ENCODE measurements around the gene CDK4. TPM values are rescaled to one million over a fixed set of nuclear protein-coding genes. Genes with fewer than 3 reads are reported as not detected.
"Not testable (repeated sequence)": the region's sequence is repeated elsewhere in the genome, so short reads cannot be mapped to it uniquely, and the experiment has no call there.

CDK4 gene
- total RNA-seq, 3 donors from 2014 or later = 41.4 to 62.7 (median 60.2) TPM

- DNase-seq (no peak), ATAC-seq (no peak)
- peaks cover 11% of the 10 kb centered on the region for H3K36me3 ChIP-seq (ENCODE audit: low read depth)
- TF ChIP-seq CTCF (IDR thresholded peaks at IDR 0.05) = no peak
- intact Hi-C loops (cut with DNase I, micrococcal nuclease) = no loop called here
- H3K4me1 ChIP-seq (ENCODE audit: low read depth) = no peaks in the 10 kb centered on the region
- H3K4me3 ChIP-seq = no peak overlapping the region
- H3K9me3 ChIP-seq = no peaks in the 10 kb centered on the region
Observed at GRCh38 chr12:57717846-57718640, 34.1 kb downstream of the CDK4 start.

DNA sequence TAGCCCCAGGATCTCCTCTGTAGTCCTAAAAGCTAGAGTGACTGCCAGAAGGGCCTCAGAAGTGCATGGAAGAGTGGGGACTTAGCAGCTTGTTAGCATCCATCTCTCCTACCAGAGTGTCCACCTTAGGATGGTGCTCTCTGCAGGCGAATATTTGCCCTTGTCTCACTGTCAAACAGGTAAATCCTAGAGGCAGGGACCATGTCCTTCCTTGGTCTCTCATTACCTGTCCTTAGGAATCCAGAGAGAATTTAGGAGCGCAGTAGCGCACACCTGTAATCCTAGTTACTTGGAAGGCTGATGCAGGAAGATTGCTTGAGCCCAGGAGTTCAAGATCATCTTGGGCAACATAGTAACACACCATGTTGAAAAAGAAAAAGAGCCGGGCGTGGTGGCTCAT is 35.0 kb downstream of the CDK4 start:
- ATAC-seq = no peak
- H3K36me3 ChIP-seq (ENCODE audit: low read depth) = peaks cover 11% of the 10 kb centered on the region
- no peak for TF ChIP-seq CTCF (IDR thresholded peaks at IDR 0.05)

DNA sequence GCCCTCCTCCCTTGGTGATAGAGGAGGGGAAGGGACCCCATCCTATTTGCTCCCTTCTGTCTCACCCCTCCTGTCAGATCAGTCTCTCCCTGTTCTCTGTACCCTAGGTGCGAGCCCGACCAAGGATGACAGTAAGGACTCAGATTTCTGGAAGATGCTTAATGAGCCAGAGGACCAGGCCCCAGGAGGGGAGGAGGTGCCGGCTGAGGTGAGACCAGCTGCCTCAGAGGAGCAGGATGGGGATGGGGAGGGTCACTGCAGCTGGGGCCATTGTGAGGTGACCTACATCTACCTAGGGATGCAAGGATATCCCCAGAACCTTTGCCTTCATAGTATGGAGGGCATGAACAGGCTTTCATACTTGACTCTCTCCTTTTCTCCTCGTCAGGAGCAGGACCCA is 35.8 kb downstream of the CDK4 start:
- Histone ChIP-seq H3K4me1 (ENCODE audit: low read depth) (no peaks in the 10 kb centered on the region), H3K4me3 (no peak overlapping the region), H3K9me3 (no peaks in the 10 kb centered on the region), H3K36me3 (ENCODE audit: low read depth) (peaks cover 11% of the 10 kb centered on the region)
- no peak for TF ChIP-seq CTCF (IDR thresholded peaks at IDR 0.05)
- ATAC-seq = no peak
- no peak for DNase-seq
- intact Hi-C loops (cut with DNase I, micrococcal nuclease) = no loop called here

More for the DNA sequence above, 35.0 kb downstream of the CDK4 start:
- intact Hi-C loops (cut with DNase I, micrococcal nuclease) = no loop called here
- Histone ChIP-seq H3K4me3 (no peak overlapping the region), H3K4me1 (ENCODE audit: low read depth) (no peaks in the 10 kb centered on the region), H3K9me3 (no peaks in the 10 kb centered on the region)
- no peak for DNase-seq

DNA sequence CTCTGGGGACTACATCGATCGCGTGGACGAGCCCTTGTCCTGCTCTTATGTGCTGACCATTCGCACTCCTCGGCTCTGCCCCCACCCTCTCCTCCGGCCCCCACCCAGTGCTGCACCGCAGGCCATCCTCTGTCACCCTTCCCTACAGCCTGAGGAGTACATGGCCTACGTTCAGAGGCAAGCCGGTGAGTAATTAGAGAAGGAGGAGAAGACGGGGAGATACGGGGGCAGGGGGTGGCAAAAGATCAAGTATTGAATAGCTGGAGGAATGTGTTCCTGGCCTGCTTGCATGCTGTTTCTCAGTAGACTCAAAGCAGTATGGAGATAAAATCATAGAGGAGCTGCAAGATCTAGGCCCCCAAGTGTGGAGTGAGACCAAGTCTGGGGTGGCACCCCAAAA is 36.3 kb downstream of the CDK4 start:
- Histone ChIP-seq H3K4me3 (no peak overlapping the region), H3K4me1 (ENCODE audit: low read depth) (no peaks in the 10 kb centered on the region), H3K36me3 (ENCODE audit: low read depth) (peaks cover 11% of the 10 kb centered on the region), H3K9me3 (no peaks in the 10 kb centered on the region)
- DNase-seq = no peak
- intact Hi-C loops (cut with DNase I, micrococcal nuclease) = no loop called here
- ATAC-seq = no peak
- TF ChIP-seq CTCF (IDR thresholded peaks at IDR 0.05) = no peak

- DNase-seq; ATAC-seq; intact Hi-C loops (cut with DNase I, micrococcal nuclease); H3K4me1 ChIP-seq (ENCODE audit: low read depth); H3K9me3 ChIP-seq; H3K4me3 ChIP-seq: not testable (repeated sequence)
- H3K36me3 ChIP-seq (ENCODE audit: low read depth) = peaks cover 11% of the 10 kb centered on the region
Observed at GRCh38 chr12:57715036-57715748, 36.9 kb downstream of the CDK4 start.

DNA sequence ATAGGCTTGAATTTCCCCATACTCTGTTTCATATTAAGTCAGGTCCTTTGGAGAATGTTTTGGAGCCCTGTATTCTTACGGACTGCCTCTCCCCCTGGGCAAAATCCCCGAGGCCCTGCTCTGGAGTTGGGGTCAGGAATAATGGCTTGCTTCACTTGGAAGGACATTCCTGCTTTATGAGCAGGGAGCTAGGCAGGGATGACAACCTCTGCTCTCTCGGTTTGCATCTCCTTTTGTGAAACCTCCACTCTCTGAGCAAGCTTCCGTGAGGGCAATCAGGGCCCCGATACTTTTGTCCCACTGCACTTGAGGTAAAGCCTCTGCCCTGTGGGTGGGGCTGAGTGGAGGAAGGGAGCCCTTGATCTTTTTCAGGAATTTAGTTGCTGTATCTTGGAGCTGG is 38.9 kb downstream of the CDK4 start:
- no peak overlapping the region for H3K4me3 ChIP-seq
- no peak for TF ChIP-seq CTCF (IDR thresholded peaks at IDR 0.05)
- DNase-seq (no peak), ATAC-seq (no peak)
- H3K36me3 ChIP-seq (ENCODE audit: low read depth) = peaks cover 2% of the 10 kb centered on the region
- no peaks in the 10 kb centered on the region for H3K4me1 ChIP-seq (ENCODE audit: low read depth)
- intact Hi-C loops (cut with DNase I, micrococcal nuclease) = no loop called here
- H3K9me3 ChIP-seq = no peaks in the 10 kb centered on the region

Measured in mucosa of descending colon (tissue), 3 donors.